HepG2 (cell line): ENCODE results near the gene SNAP91.
"Not testable (repeated sequence)": the region's sequence is repeated elsewhere in the genome, so short reads cannot be mapped to it uniquely, and the experiment has no call there.

Source experiments
- FOXJ3 ChIP-seq: sonication (generic); formaldehyde crosslinking; IDR thresholded peaks from 2 replicates; pipeline ENCODE4 v1.4.0; 2020; ENCODE audit warnings: missing genetic modification reagents, mild to moderate bottlenecking, borderline replicate concordance
- FOXK2 ChIP-seq: fragments of 450-650 bp; IDR thresholded peaks from 2 replicates; pipeline ENCODE4 v1.6.1; 2016
- KLF9 ChIP-seq: IDR thresholded peaks from 2 replicates; pipeline ENCODE4 v1.6.1; 2016; ENCODE audit warnings: low read depth
- RFX5 ChIP-seq: IDR thresholded peaks from 2 replicates; pipeline ENCODE4 v1.6.1; 2011; ENCODE audit warnings: low read depth, low read length, improper control_type of control experiment
- TF ChIP-seq, protein P1 (sequence below): IDR thresholded peaks from 2 replicates; pipeline ENCODE4 v1.6.1; 2016; ENCODE audit warnings: missing compliant biosample characterization, missing genetic modification reagents, borderline replicate concordance
- TF ChIP-seq, protein P2 (sequence below): sonication (generic); formaldehyde crosslinking; IDR thresholded peaks from 2 replicates; pipeline ENCODE4 v1.4.0; 2020; ENCODE audit warnings: missing genetic modification reagents
- TF ChIP-seq, protein P3 (sequence below): sonication (generic); formaldehyde crosslinking; IDR thresholded peaks from 2 replicates; pipeline ENCODE4 v1.4.0; 2020; ENCODE audit warnings: missing genetic modification reagents
- TF ChIP-seq, protein P4 (sequence below): sonication (generic); formaldehyde crosslinking; IDR thresholded peaks from 2 replicates; pipeline ENCODE4 v1.5.0; 2020; ENCODE audit warnings: mild to moderate bottlenecking, missing genetic modification reagents, moderate library complexity

DNA sequence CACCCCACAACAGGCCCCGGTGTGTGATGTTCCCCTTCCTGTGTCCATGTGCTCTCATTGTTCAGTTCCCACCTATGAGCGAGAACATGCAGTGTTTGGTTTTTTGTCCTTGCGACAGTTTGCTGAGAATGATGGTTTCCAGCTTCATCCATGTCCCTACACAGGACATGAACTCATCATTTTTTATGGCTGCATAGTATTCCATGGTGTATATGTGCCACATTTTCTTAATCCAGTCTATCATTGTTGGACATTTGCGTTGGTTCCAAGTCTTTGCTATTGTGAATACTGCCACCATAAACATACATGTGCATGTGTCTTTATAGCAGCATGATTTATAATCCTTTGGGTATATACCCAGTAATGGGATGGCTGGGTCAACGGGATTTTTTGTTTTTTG lies 43.5 kb upstream of the SNAP91 start:
- TF ChIP-seq, protein P1, sequence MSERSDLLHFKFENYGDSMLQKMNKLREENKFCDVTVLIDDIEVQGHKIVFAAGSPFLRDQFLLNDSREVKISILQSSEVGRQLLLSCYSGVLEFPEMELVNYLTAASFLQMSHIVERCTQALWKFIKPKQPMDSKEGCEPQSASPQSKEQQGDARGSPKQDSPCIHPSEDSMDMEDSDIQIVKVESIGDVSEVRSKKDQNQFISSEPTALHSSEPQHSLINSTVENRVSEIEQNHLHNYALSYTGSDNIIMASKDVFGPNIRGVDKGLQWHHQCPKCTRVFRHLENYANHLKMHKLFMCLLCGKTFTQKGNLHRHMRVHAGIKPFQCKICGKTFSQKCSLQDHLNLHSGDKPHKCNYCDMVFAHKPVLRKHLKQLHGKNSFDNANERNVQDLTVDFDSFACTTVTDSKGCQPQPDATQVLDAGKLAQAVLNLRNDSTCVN (CRISPR knock-in tag), result not testable (repeated sequence)
- not testable (repeated sequence) for TF ChIP-seq FOXK2; FOXJ3 (CRISPR knock-in tag); RFX5; KLF9 (CRISPR knock-in tag)
- TF ChIP-seq, protein P2, sequence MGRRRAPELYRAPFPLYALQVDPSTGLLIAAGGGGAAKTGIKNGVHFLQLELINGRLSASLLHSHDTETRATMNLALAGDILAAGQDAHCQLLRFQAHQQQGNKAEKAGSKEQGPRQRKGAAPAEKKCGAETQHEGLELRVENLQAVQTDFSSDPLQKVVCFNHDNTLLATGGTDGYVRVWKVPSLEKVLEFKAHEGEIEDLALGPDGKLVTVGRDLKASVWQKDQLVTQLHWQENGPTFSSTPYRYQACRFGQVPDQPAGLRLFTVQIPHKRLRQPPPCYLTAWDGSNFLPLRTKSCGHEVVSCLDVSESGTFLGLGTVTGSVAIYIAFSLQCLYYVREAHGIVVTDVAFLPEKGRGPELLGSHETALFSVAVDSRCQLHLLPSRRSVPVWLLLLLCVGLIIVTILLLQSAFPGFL (CRISPR knock-in tag), result not testable (repeated sequence)
- TF ChIP-seq, protein P3, sequence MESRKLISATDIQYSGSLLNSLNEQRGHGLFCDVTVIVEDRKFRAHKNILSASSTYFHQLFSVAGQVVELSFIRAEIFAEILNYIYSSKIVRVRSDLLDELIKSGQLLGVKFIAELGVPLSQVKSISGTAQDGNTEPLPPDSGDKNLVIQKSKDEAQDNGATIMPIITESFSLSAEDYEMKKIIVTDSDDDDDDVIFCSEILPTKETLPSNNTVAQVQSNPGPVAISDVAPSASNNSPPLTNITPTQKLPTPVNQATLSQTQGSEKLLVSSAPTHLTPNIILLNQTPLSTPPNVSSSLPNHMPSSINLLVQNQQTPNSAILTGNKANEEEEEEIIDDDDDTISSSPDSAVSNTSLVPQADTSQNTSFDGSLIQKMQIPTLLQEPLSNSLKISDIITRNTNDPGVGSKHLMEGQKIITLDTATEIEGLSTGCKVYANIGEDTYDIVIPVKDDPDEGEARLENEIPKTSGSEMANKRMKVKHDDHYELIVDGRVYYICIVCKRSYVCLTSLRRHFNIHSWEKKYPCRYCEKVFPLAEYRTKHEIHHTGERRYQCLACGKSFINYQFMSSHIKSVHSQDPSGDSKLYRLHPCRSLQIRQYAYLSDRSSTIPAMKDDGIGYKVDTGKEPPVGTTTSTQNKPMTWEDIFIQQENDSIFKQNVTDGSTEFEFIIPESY, result not testable (repeated sequence)
- TF ChIP-seq, protein P4, sequence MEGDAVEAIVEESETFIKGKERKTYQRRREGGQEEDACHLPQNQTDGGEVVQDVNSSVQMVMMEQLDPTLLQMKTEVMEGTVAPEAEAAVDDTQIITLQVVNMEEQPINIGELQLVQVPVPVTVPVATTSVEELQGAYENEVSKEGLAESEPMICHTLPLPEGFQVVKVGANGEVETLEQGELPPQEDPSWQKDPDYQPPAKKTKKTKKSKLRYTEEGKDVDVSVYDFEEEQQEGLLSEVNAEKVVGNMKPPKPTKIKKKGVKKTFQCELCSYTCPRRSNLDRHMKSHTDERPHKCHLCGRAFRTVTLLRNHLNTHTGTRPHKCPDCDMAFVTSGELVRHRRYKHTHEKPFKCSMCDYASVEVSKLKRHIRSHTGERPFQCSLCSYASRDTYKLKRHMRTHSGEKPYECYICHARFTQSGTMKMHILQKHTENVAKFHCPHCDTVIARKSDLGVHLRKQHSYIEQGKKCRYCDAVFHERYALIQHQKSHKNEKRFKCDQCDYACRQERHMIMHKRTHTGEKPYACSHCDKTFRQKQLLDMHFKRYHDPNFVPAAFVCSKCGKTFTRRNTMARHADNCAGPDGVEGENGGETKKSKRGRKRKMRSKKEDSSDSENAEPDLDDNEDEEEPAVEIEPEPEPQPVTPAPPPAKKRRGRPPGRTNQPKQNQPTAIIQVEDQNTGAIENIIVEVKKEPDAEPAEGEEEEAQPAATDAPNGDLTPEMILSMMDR (CRISPR knock-in tag), result not testable (repeated sequence)
